HG03354 (cell line): ENCODE measurements around the gene JAKMIP3.
"Not testable (repeated sequence)": the region's sequence is repeated elsewhere in the genome, so short reads cannot be mapped to it uniquely, and the experiment has no call there.

ENCODE experiments used
- ATAC-seq: cut with Tn5 transposase; IDR thresholded peaks from one replicate; pipeline ENCODE4 v1.9.1; 2021; ENCODE audit warnings: mild to moderate bottlenecking; ENCODE audit not compliant: unreplicated experiment, poor library complexity, severe bottlenecking

JAKMIP3 gene

GRCh38 chr10:132062641-132063390 is 2.9 kb upstream of the JAKMIP3 start:
- no peak for ATAC-seq

- ATAC-seq, result no peak
These were observed 2.3 kb upstream of the JAKMIP3 start for GRCh38 chr10:132063432-132063831.

DNA sequence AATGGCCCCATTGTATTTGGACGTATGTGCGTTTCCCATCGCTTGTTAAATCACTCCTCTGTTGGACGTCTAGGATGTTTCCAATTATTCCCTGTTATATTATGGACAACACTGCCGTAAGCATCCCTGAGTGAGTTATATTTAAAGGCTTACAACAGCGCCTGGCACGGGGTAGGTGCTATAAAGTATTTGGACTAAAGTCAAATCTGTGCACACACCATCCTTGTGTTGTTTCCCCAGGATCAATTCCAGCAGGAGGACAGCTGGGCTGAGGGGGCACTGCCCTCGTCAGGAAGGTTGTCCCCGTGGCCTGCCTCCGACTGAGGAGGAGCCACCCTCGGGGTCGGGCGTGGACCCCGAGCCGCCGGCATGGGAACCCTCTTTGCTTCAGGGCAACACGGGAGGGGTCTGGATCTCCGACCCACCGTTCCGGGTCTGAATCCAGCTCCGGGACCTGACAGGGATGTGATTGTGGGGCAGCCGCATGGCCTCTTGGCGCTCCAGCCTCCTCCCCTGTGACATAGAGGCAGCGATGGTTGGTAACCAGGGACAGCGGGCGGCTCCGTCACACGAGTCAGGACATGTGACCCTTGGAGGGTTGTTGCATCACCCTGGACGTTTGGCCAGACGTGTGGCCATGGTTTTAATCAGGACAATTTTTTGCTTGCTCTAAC is 1.5 kb upstream of the JAKMIP3 start:
- ATAC-seq, result no peak

- no peak for ATAC-seq
These were observed 842 bp upstream of the JAKMIP3 start for GRCh38 chr10:132064771-132065437.

DNA sequence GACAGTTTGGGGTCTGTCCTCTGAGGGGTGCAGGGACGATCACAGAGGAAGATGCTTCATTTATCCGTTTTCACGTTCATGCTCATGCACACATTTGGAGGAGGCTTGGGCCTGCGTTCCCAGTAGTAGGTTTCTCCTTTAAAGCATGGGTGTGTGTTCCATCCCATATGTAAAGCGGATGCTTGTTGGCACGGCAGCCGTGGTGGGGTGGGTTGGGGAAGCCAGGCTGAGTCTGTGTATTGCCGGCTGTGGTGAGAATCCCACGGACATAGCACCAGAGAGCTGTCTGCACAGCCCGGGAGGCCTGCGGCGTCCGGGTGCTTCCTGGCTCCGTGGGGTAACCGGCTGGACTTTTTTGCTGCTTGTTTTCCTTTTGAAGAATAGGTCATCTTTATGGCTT is 440 bp downstream of the JAKMIP3 start:
- ATAC-seq, result no peak

- no peak for ATAC-seq
These were observed 1.1 kb downstream of the JAKMIP3 start for GRCh38 chr10:132066812-132067211.

- ATAC-seq, result no peak
These were observed 2.8 kb downstream of the JAKMIP3 start for GRCh38 chr10:132068431-132069121.

- no peak for ATAC-seq
These were observed 3.5 kb downstream of the JAKMIP3 start for GRCh38 chr10:132069122-132069848.

- no peak for ATAC-seq
These were observed 4.1 kb downstream of the JAKMIP3 start for GRCh38 chr10:132069849-132070182.

DNA sequence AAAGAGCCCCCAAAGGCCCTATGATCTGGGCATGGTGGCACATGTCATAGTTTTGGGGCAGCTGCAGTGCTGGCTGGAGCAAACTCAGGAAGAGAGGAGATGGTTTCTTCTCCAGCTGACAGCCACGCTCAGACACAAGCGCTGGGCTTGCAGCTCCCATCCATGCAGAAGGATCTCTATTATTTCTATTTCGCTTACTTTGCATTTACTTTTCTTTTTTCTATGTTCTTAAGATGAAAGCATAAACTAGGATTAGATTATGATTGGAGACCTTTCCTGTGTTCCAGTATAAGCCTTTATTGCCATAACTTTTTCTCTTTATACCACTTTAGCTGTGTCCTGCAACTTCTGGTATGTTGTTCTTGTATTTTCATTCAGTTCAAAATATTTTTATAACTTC is 5.0 kb downstream of the JAKMIP3 start:
- no peak for ATAC-seq

DNA sequence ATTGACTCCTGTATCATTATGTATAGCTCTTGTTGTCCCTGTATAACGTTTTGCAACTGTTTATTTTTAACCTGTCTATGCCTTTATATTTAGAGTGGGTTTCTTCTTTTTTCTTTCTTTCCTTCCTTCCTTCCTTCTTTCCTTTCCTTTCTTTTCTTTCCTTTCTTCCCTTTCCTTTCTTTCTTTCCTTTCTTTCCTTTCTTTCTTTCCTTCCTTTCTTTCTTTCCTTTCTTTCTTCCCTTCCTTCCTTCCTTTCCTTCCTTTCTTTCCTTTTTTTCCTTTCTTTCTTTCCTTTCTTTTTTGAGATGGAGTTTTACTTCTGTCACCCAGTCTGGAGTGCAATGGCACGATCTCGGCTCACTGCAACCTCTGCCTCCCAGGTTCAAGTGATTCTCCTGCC is 5.9 kb downstream of the JAKMIP3 start:
- no peak for ATAC-seq

DNA sequence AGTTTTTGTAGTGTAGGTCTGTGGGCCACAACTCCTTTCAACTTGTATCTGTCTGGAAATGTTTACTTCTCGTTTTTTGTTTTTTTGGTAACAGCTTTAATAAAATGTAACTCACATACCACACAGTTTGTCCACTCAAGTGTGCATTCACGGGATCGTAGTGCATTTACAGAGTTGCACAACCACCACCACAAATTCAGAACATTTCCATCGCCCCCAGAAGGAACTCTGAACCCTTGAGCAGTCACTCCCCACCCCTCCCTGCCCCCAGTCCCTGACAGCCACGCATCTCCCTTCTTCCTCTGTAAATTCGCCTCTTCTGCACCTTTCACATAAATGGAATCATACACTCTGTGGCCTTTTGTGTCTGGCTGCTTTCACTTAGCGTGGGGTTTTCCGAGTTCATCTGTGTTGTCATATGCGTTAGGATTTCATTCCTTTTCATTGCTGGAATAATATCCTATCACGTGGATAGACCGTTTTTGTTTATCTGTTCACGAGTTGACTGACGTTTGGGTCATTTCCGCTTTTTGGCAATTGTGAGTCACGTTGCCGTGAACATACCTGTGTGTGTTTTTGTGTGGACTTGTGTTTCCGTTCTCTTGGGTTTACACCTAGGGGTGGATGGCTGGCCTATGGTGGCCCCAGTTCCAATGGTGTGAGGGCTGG is 10.3 kb downstream of the JAKMIP3 start:
- ATAC-seq, result no peak

DNA sequence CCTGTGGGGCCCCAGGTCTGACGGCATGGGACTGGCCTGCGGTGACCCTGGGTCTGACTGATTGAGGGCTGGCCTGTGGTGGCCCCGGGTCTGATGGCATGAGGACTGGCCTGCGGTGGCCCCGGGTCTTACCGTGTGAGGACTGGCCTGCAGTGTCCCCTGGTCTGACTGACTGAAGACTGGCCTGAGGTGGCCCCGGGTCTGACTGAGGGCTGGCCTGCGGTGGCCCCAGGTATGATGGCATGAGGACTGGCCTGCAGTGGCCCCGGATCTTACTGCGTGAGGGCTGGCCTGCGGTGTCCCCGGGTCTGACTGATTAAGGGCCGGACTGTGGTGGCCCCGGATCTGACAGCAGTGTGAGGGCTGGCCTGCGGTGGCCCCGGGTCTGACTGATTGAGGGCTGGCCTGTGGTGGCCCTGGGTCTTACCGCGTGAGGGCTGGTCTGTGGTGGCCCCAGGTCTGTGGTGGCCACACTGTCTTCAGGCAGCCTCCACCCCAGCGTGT is 10.9 kb downstream of the JAKMIP3 start:
- no peak for ATAC-seq

GRCh38 chr10:132077091-132077490 is 11.3 kb downstream of the JAKMIP3 start:
- no peak for ATAC-seq

DNA sequence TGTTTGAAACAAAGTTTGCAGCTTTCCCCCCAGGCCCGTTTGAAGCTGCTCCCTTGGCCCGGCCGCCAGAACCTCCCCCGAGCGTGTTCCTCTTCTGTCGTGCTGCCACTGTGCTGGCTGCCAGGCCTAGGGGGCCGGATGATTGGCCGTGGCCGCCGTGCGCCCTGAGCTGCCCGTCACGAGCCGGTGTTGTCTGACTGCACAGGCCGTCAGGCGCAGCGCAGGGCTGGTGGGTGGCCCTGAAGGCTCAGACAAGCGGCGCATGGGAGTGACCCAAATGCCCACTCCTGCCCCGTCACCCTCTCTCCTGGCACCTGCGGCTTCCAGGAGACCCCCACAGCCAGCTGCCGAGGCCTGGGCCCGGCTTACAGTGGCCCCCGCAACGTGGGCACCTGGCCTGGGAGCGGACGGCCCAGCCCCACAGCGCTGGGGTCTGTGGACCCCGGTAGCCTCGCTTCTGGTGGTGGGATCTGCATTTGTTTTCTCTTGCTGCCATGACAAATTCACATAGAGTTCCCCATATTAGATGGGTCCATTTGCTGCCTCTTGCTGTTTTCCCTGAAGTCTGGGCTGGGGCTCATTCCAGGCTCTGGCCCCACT is 13.1 kb downstream of the JAKMIP3 start:
- ATAC-seq, result no peak

- ATAC-seq, result not testable (repeated sequence)
These were observed 18.6 kb downstream of the JAKMIP3 start for GRCh38 chr10:132084384-132084783.

DNA sequence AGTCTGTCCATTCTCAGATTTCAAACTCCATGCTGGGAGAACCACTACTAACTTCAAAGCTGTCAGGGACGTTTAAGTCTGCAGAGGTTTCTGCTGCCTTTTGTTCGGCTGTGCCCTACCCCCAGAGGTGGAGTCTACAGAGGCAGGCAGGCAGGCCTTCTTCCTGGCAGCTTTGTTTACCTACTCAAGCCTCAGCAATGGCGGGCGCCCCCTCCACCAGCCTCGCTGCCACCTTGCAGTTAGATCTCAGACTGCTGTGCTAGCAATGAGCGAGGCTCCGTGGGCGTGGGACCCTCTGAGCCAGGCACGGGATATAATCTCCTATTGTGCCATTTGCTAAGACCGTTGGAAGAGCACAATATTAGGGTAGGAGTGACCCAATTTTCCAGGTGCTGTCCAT is 27.5 kb downstream of the JAKMIP3 start:
- ATAC-seq, result not testable (repeated sequence)

- no peak for ATAC-seq
These were observed 29.0 kb downstream of the JAKMIP3 start for GRCh38 chr10:132094581-132095234.
